ENCODE data around the gene CTSS.
"Not testable (repeated sequence)": the region's sequence is repeated elsewhere in the genome, so short reads cannot be mapped to it uniquely, and the experiment has no call there.

The CTSS gene

GRCh38 chr1:150772326-150772725 is 6.7 kb upstream of the CTSS start:
- H4K8ac ChIP-seq (ENCODE audit: low read depth, low read length), result no peak overlapping the region
- no peak overlapping the region for H2BK15ac ChIP-seq (replicated peaks; ENCODE audit: low read depth)
- H2AK5ac ChIP-seq (ENCODE audit: low read length), result no peak overlapping the region
- H3K4me2 ChIP-seq (ENCODE audit: low read length), result no peak overlapping the region
- no peak overlapping the region for H2BK5ac ChIP-seq (ENCODE audit: low read length)
- H3K9ac ChIP-seq (ENCODE audit: low read length), result no peak overlapping the region
- no peak for DNase-seq
- no peaks in the 10 kb centered on the region for H3K27me3 ChIP-seq (ENCODE audit: insufficient read depth, low read length, poor library complexity)
- no peak overlapping the region for H3K4me3 ChIP-seq (ENCODE audit: low read length)
- no peak overlapping the region for H4K5ac ChIP-seq (ENCODE audit: low read length)
- H3K4ac ChIP-seq (ENCODE audit: low read depth, low read length), result no peak overlapping the region
- no peak overlapping the region for H2BK120ac ChIP-seq (ENCODE audit: low read depth, low read length)
- H3K27ac ChIP-seq (ENCODE audit: low read depth, low read length), result no peak overlapping the region
- H3K36me3 ChIP-seq (ENCODE audit: control insufficient read depth, insufficient read depth, low read length), result no peaks in the 10 kb centered on the region
- no peak overlapping the region for H3K56ac ChIP-seq (ENCODE audit: low read length)
- no peak overlapping the region for H3K23ac ChIP-seq (ENCODE audit: low read length)
- H3K18ac ChIP-seq (ENCODE audit: low read length), result no peak overlapping the region
- H3K4me1 ChIP-seq (ENCODE audit: control insufficient read depth, low read depth, low read length), result no peaks in the 10 kb centered on the region
- no peaks in the 10 kb centered on the region for H3K79me1 ChIP-seq (ENCODE audit: low read length)
- H3K79me2 ChIP-seq (ENCODE audit: control insufficient read depth, insufficient read depth, low read length), result no peaks in the 10 kb centered on the region
- WGBS (ENCODE audit: extremely low coverage, insufficient coverage, low lambda C conversion rate), result no CpG with 5 or more reads among the region's 4 CpGs

DNA sequence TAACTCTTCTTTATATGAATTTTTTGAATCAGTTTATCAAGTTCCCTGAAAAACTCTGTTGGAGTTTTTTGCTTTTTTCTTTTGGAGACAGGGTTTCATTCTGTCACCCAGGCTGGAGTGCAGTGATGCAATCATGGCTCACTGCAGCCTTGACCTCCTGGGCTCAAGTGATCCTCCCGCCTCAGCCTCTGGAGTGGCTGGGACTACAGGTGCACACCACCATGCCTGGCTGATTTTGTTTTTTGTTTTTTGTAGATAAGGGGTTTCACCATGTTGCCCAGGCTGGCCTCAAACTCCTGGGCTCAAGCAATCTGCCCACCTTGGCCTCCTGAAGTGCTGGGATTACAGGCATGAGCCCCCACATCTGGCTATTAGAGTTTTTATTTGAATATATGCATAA is 2.1 kb upstream of the CTSS start:
- H3K79me2 ChIP-seq (ENCODE audit: control insufficient read depth, insufficient read depth, low read length); H2AK5ac ChIP-seq (ENCODE audit: low read length); H3K4me3 ChIP-seq (ENCODE audit: low read length); H3K23ac ChIP-seq (ENCODE audit: low read length); H4K8ac ChIP-seq (ENCODE audit: low read depth, low read length); H2BK5ac ChIP-seq (ENCODE audit: low read length); H3K4ac ChIP-seq (ENCODE audit: low read depth, low read length); H3K36me3 ChIP-seq (ENCODE audit: control insufficient read depth, insufficient read depth, low read length); H3K27me3 ChIP-seq (ENCODE audit: insufficient read depth, low read length, poor library complexity); H2BK15ac ChIP-seq (replicated peaks; ENCODE audit: low read depth); H2BK120ac ChIP-seq (ENCODE audit: low read depth, low read length); H3K27ac ChIP-seq (ENCODE audit: low read depth, low read length); H4K5ac ChIP-seq (ENCODE audit: low read length); H3K4me1 ChIP-seq (ENCODE audit: control insufficient read depth, low read depth, low read length); H3K9ac ChIP-seq (ENCODE audit: low read length); H3K56ac ChIP-seq (ENCODE audit: low read length); H3K79me1 ChIP-seq (ENCODE audit: low read length); DNase-seq; H3K4me2 ChIP-seq (ENCODE audit: low read length); H3K18ac ChIP-seq (ENCODE audit: low read length): not testable (repeated sequence)
- WGBS (ENCODE audit: extremely low coverage, insufficient coverage, low lambda C conversion rate), result no CpG with 5 or more reads among the region's 1 CpG

DNA sequence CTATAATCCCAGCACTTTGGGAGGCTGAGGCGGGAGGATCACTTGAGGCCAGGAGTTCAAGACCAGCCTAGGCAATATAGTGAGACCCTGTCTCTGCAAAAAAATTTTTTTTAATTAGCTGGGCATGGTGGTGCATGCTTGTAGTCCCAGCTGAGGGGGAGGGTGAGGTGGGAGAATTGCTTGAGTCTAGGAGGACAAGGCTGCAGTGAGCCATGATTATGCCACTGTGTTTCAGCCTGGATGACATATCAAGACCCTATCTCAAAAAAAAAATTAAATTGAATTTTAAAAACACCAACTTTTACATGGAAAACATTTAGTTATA is 361 bp upstream of the CTSS start:
- not testable (repeated sequence) for H3K4me1 ChIP-seq (ENCODE audit: control insufficient read depth, low read depth, low read length); H3K79me2 ChIP-seq (ENCODE audit: control insufficient read depth, insufficient read depth, low read length); H3K27ac ChIP-seq (ENCODE audit: low read depth, low read length); H3K18ac ChIP-seq (ENCODE audit: low read length); H3K79me1 ChIP-seq (ENCODE audit: low read length); H2BK120ac ChIP-seq (ENCODE audit: low read depth, low read length); H4K5ac ChIP-seq (ENCODE audit: low read length); H3K9ac ChIP-seq (ENCODE audit: low read length); H2BK15ac ChIP-seq (replicated peaks; ENCODE audit: low read depth); H2BK5ac ChIP-seq (ENCODE audit: low read length); H3K36me3 ChIP-seq (ENCODE audit: control insufficient read depth, insufficient read depth, low read length); DNase-seq; H3K4me2 ChIP-seq (ENCODE audit: low read length); H3K27me3 ChIP-seq (ENCODE audit: insufficient read depth, low read length, poor library complexity); H3K56ac ChIP-seq (ENCODE audit: low read length); H4K8ac ChIP-seq (ENCODE audit: low read depth, low read length); H3K4ac ChIP-seq (ENCODE audit: low read depth, low read length); H2AK5ac ChIP-seq (ENCODE audit: low read length); H3K23ac ChIP-seq (ENCODE audit: low read length); H3K4me3 ChIP-seq (ENCODE audit: low read length)
- no CpG with 5 or more reads among the region's 1 CpG for WGBS (ENCODE audit: extremely low coverage, insufficient coverage, low lambda C conversion rate)

GRCh38 chr1:150764617-150765101 is 919 bp downstream of the CTSS start:
- H2BK120ac ChIP-seq (ENCODE audit: low read depth, low read length), result no peak overlapping the region
- no peak overlapping the region for H3K4ac ChIP-seq (ENCODE audit: low read depth, low read length)
- no peak overlapping the region for H3K4me3 ChIP-seq (ENCODE audit: low read length)
- no peak overlapping the region for H2BK5ac ChIP-seq (ENCODE audit: low read length)
- H3K9ac ChIP-seq (ENCODE audit: low read length), result no peak overlapping the region
- no peak overlapping the region for H3K4me2 ChIP-seq (ENCODE audit: low read length)
- DNase-seq, result no peak
- no CpG with 5 or more reads among the region's 2 CpGs for WGBS (ENCODE audit: extremely low coverage, insufficient coverage, low lambda C conversion rate)
- no peak overlapping the region for H3K56ac ChIP-seq (ENCODE audit: low read length)
- H3K18ac ChIP-seq (ENCODE audit: low read length), result no peak overlapping the region
- no peaks in the 10 kb centered on the region for H3K79me1 ChIP-seq (ENCODE audit: low read length)
- no peak overlapping the region for H4K5ac ChIP-seq (ENCODE audit: low read length)
- H3K27ac ChIP-seq (ENCODE audit: low read depth, low read length), result no peak overlapping the region
- no peak overlapping the region for H3K23ac ChIP-seq (ENCODE audit: low read length)
- H3K4me1 ChIP-seq (ENCODE audit: control insufficient read depth, low read depth, low read length), result no peaks in the 10 kb centered on the region
- no peak overlapping the region for H2BK15ac ChIP-seq (replicated peaks; ENCODE audit: low read depth)
- H2AK5ac ChIP-seq (ENCODE audit: low read length), result no peak overlapping the region
- H3K79me2 ChIP-seq (ENCODE audit: control insufficient read depth, insufficient read depth, low read length), result no peaks in the 10 kb centered on the region
- no peaks in the 10 kb centered on the region for H3K27me3 ChIP-seq (ENCODE audit: insufficient read depth, low read length, poor library complexity)
- no peak overlapping the region for H4K8ac ChIP-seq (ENCODE audit: low read depth, low read length)
- H3K36me3 ChIP-seq (ENCODE audit: control insufficient read depth, insufficient read depth, low read length), result no peaks in the 10 kb centered on the region

DNA sequence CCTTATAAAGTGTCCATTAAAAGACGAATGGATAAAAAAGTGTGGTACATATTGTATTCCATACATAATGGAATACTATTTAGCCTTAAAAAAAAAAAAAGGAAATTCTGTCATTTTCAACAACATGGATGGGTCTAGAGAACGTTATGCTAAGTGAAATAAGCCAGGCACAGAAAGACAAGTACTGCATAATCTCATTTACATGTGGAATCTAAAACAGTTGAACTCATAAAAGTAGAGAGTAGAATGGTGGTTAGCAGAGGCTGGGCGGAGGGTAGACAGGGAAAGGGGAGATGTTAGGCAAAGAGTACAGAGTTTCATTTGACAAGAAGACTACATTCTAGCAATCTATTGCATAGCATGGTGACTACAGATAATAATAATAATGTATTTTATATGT is 2.6 kb downstream of the CTSS start:
- WGBS (ENCODE audit: extremely low coverage, insufficient coverage, low lambda C conversion rate), result no CpG with 5 or more reads among the region's 3 CpGs
- no peak overlapping the region for H3K4me3 ChIP-seq (ENCODE audit: low read length)
- no peaks in the 10 kb centered on the region for H3K79me2 ChIP-seq (ENCODE audit: control insufficient read depth, insufficient read depth, low read length)
- H3K4me1 ChIP-seq (ENCODE audit: control insufficient read depth, low read depth, low read length), result no peaks in the 10 kb centered on the region
- no peak overlapping the region for H3K23ac ChIP-seq (ENCODE audit: low read length)
- no peaks in the 10 kb centered on the region for H3K36me3 ChIP-seq (ENCODE audit: control insufficient read depth, insufficient read depth, low read length)
- H3K4me2 ChIP-seq (ENCODE audit: low read length), result no peak overlapping the region
- no peak overlapping the region for H4K5ac ChIP-seq (ENCODE audit: low read length)
- no peak overlapping the region for H3K9ac ChIP-seq (ENCODE audit: low read length)
- H2BK5ac ChIP-seq (ENCODE audit: low read length), result no peak overlapping the region
- H2BK15ac ChIP-seq (replicated peaks; ENCODE audit: low read depth), result no peak overlapping the region
- H3K4ac ChIP-seq (ENCODE audit: low read depth, low read length), result no peak overlapping the region
- H4K8ac ChIP-seq (ENCODE audit: low read depth, low read length), result no peak overlapping the region
- no peaks in the 10 kb centered on the region for H3K79me1 ChIP-seq (ENCODE audit: low read length)
- DNase-seq, result no peak
- H2BK120ac ChIP-seq (ENCODE audit: low read depth, low read length), result no peak overlapping the region
- H3K56ac ChIP-seq (ENCODE audit: low read length), result no peak overlapping the region
- H3K18ac ChIP-seq (ENCODE audit: low read length), result no peak overlapping the region
- no peak overlapping the region for H2AK5ac ChIP-seq (ENCODE audit: low read length)
- no peaks in the 10 kb centered on the region for H3K27me3 ChIP-seq (ENCODE audit: insufficient read depth, low read length, poor library complexity)
- no peak overlapping the region for H3K27ac ChIP-seq (ENCODE audit: low read depth, low read length)

- Histone ChIP-seq H2BK15ac (replicated peaks; ENCODE audit: low read depth) (no peak overlapping the region), H3K9ac (ENCODE audit: low read length) (no peak overlapping the region), H3K4ac (ENCODE audit: low read depth, low read length) (no peak overlapping the region), H3K27ac (ENCODE audit: low read depth, low read length) (no peak overlapping the region), H2BK120ac (ENCODE audit: low read depth, low read length) (no peak overlapping the region), H3K36me3 (ENCODE audit: control insufficient read depth, insufficient read depth, low read length) (no peaks in the 10 kb centered on the region), H2BK5ac (ENCODE audit: low read length) (no peak overlapping the region), H2AK5ac (ENCODE audit: low read length) (no peak overlapping the region), H3K56ac (ENCODE audit: low read length) (no peak overlapping the region), H3K4me3 (ENCODE audit: low read length) (no peak overlapping the region), H3K18ac (ENCODE audit: low read length) (no peak overlapping the region), H3K4me1 (ENCODE audit: control insufficient read depth, low read depth, low read length) (no peaks in the 10 kb centered on the region), H3K27me3 (ENCODE audit: insufficient read depth, low read length, poor library complexity) (no peaks in the 10 kb centered on the region), H4K8ac (ENCODE audit: low read depth, low read length) (no peak overlapping the region), H3K79me2 (ENCODE audit: control insufficient read depth, insufficient read depth, low read length) (no peaks in the 10 kb centered on the region), H4K5ac (ENCODE audit: low read length) (no peak overlapping the region), H3K23ac (ENCODE audit: low read length) (no peak overlapping the region), H3K4me2 (ENCODE audit: low read length) (no peak overlapping the region), H3K79me1 (ENCODE audit: low read length) (no peaks in the 10 kb centered on the region)
- no CpG with 5 or more reads among the region's 2 CpGs for WGBS (ENCODE audit: extremely low coverage, insufficient coverage, low lambda C conversion rate)
- DNase-seq, result no peak
Measured at GRCh38 chr1:150762552-150762951, 3.0 kb downstream of the CTSS start.

Data from mesendoderm (in vitro differentiated cells).